OCI-LY7 (cell line): ENCODE measurements around the gene PANK4. TPM values are rescaled to one million over a fixed set of nuclear protein-coding genes. Genes with fewer than 3 reads are reported as not detected.
"Not testable (repeated sequence)": the region's sequence is repeated elsewhere in the genome, so short reads cannot be mapped to it uniquely, and the experiment has no call there.

Experiments used
- BruUV-seq: library from RNA; stranded (reverse); fragments of 400-500 nt; replicated peaks from 2 replicates; lab custom pipeline; 2021; lab: Mats Ljungman, UMichigan
- CTCF ChIA-PET: fragments of 300-600 bp; sonication (Branson Sonifier 250); formaldehyde crosslinking; loops from one replicate; lab custom pipeline; 2022; ENCODE audit warnings: antibody characterized with exemption; ENCODE audit not compliant: unreplicated experiment; lab: Charles Lee
- POLR2A ChIA-PET: fragments of 300-600 bp; sonication (Branson Sonifier 250); formaldehyde crosslinking; loops from one replicate; lab custom pipeline; 2022; ENCODE audit warnings: antibody characterized with exemption; lab: Charles Lee
- DNase-seq: peaks from one replicate; pipeline ENCODE4 v3.0.0-alpha.2; 2015; ENCODE audit warnings: low spot score
- H2AFZ ChIP-seq: fragments of 200-600 bp; sonication (generic), shearing (Covaris generic); 2 replicates; pipeline ENCODE4 v1.6.1; 2014; ENCODE audit warnings: mild to moderate bottlenecking, antibody characterized with exemption, low read length, moderate library complexity
- H3K27ac ChIP-seq: fragments of 200-600 bp; sonication (generic); 2 replicates; pipeline ENCODE4 v1.5.1; 2014; ENCODE audit warnings: mixed run types, low read depth, mild to moderate bottlenecking, moderate library complexity, low read length, inconsistent platforms; ENCODE audit not compliant: poor library complexity, severe bottlenecking
- H3K36me3 ChIP-seq: fragments of 200-600 bp; sonication (generic); 2 replicates; pipeline ENCODE4 v1.6.1; 2014; ENCODE audit warnings: mild to moderate bottlenecking, antibody characterized with exemption, low read length, moderate library complexity, mixed read lengths; ENCODE audit not compliant: insufficient read depth
- H3K4me1 ChIP-seq: fragments of 200-600 bp; sonication (generic); 2 replicates; pipeline ENCODE4 v1.5.1; 2014; ENCODE audit warnings: mild to moderate bottlenecking, low read length; ENCODE audit not compliant: insufficient read depth, poor library complexity, severe bottlenecking
- H3K4me2 ChIP-seq: fragments of 200-600 bp; sonication (generic); 2 replicates; pipeline ENCODE4 v1.6.1; 2014; ENCODE audit warnings: mild to moderate bottlenecking, low read length
- H3K4me3 ChIP-seq: fragments of 200-600 bp; sonication (generic); 2 replicates; pipeline ENCODE4 v1.5.1; 2014; ENCODE audit warnings: mild to moderate bottlenecking, low read depth, low read length; ENCODE audit not compliant: poor library complexity, severe bottlenecking
- H3K79me2 ChIP-seq: fragments of 200-600 bp; sonication (generic); 2 replicates; pipeline ENCODE4 v1.6.1; 2016; ENCODE audit warnings: low read depth, mild to moderate bottlenecking, low read length, moderate library complexity, mixed read lengths; ENCODE audit not compliant: insufficient read depth
- H3K9me2 ChIP-seq: fragments of 200-600 bp; sonication (generic); 2 replicates; pipeline ENCODE4 v1.6.1; 2016; ENCODE audit warnings: mild to moderate bottlenecking, low read length, mixed read lengths; ENCODE audit not compliant: insufficient read depth
- H3K9me3 ChIP-seq: fragments of 200-600 bp; sonication (generic); 2 replicates; pipeline ENCODE4 v1.6.1; 2014; ENCODE audit warnings: mild to moderate bottlenecking, mixed run types, low read length, mixed read lengths
- H4K20me1 ChIP-seq: fragments of 200-600 bp; sonication (generic); 2 replicates; pipeline ENCODE4 v1.6.1; 2014; ENCODE audit warnings: mild to moderate bottlenecking, antibody characterized with exemption, low read length, moderate library complexity, mixed read lengths; ENCODE audit not compliant: insufficient read depth
- EZH2phosphoT487 ChIP-seq: fragments of 200-600 bp; sonication (generic); IDR thresholded peaks from 2 replicates; pipeline ENCODE4 v1.6.1; 2018; ENCODE audit warnings: low read depth, borderline replicate concordance, mild to moderate bottlenecking, mixed run types, antibody characterized with exemption, low read length, moderate library complexity, mixed read lengths
- intact Hi-C: fragments of 100-400 bp; cut with micrococcal nuclease; formaldehyde crosslinking; loops from one replicate; pipeline ENCODE4 v1.10.0; 2022; ENCODE audit not compliant: unreplicated experiment
- total RNA-seq, 2 experiments: library from RNA; depleted of rRNA in 1 of 2; stranded (reverse); fragments of >200 nt in 1 of 2; shearing (Covaris generic) in 1 of 2; gene quantifications; 2 replicates each; pipeline ENCODE4 v1.2.3, GENCODE V29; 2014 to 2022
- TF ChIP-seq, protein P1 (sequence below): fragments of 200-600 bp; sonication (generic); conservative IDR thresholded peaks from 2 replicates; pipeline ENCODE4 v1.5.1; 2014; ENCODE audit warnings: mild to moderate bottlenecking, antibody characterized with exemption, low read length, moderate library complexity, mixed read lengths

PANK4 gene
- total RNA-seq, 2 experiments from 2014 or later = 49.1 to 55.9 TPM

DNA sequence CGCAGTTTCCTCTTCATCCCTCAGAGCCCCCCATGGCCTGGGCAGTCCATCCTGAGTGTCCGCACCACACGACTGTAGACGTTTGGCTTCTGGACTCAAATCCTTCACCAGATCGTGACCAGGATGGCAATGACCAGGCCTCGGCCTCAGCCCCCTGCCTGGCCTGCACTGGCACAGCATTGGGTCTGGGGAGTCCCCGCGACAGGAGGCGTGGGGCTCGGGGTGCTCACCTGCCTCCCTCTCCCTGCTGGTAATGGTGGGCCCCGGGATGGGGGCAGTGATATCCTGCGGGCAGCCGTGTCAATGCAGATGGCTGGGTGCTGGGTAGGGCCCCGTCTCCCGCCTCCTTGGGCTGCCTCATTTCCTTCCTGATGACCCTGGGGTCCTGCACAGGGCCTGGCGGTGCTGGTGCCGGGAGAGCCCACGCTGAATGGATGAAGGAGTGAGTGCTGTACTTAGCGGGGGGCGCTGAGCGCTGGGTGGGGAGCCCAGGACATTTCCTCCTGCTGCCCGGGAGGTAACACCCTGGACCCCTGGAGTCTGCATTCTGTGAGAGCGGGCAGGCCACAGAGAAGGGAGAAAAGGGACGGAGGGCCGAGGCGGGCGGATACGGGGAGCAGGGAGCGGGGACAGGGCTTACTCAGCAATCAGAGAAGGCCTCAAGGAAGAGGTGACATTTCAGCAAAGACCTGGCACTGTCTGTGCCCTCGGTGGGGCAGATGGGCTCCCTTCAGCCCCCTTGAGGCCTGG is 27.6 kb upstream of the PANK4 start:
- H3K9me2 ChIP-seq = no peaks in the 10 kb centered on the region
- DNase-seq = no peak
- H3K9me3 ChIP-seq = no peaks in the 10 kb centered on the region
- H2AFZ ChIP-seq = no peak overlapping the region
- H3K4me2 ChIP-seq = no peak overlapping the region
- H3K4me1 ChIP-seq = peaks cover 36% of the 10 kb centered on the region
- no peak overlapping the region for H3K27ac ChIP-seq
- TF ChIP-seq, protein P1, sequence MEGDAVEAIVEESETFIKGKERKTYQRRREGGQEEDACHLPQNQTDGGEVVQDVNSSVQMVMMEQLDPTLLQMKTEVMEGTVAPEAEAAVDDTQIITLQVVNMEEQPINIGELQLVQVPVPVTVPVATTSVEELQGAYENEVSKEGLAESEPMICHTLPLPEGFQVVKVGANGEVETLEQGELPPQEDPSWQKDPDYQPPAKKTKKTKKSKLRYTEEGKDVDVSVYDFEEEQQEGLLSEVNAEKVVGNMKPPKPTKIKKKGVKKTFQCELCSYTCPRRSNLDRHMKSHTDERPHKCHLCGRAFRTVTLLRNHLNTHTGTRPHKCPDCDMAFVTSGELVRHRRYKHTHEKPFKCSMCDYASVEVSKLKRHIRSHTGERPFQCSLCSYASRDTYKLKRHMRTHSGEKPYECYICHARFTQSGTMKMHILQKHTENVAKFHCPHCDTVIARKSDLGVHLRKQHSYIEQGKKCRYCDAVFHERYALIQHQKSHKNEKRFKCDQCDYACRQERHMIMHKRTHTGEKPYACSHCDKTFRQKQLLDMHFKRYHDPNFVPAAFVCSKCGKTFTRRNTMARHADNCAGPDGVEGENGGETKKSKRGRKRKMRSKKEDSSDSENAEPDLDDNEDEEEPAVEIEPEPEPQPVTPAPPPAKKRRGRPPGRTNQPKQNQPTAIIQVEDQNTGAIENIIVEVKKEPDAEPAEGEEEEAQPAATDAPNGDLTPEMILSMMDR = no peak
- TF ChIP-seq EZH2phosphoT487 = no peak
- intact Hi-C loops = no loop called here
- no TSS peak for BruUV-seq
- H3K36me3 ChIP-seq = no peaks in the 10 kb centered on the region
- H3K79me2 ChIP-seq = no peaks in the 10 kb centered on the region
- ChIA-PET POLR2A (no interaction called here), CTCF (no interaction called here)
- no peak overlapping the region for H3K4me3 ChIP-seq
- H4K20me1 ChIP-seq = no peaks in the 10 kb centered on the region

GRCh38 chr1:2553076-2553475 is 26.7 kb upstream of the PANK4 start:
- intact Hi-C loops, H3K9me2 ChIP-seq, H3K4me2 ChIP-seq, H3K9me3 ChIP-seq, H3K27ac ChIP-seq, H3K79me2 ChIP-seq, H3K36me3 ChIP-seq, H4K20me1 ChIP-seq, DNase-seq, H2AFZ ChIP-seq, CTCF ChIA-PET, BruUV-seq, H3K4me3 ChIP-seq, POLR2A ChIA-PET: not testable (repeated sequence)
- H3K4me1 ChIP-seq = peaks cover 46% of the 10 kb centered on the region

GRCh38 chr1:2552189-2552588 is 25.8 kb upstream of the PANK4 start:
- no peak for DNase-seq
- intact Hi-C loops = no loop called here
- Histone ChIP-seq H3K9me2 (no peaks in the 10 kb centered on the region), H4K20me1 (no peaks in the 10 kb centered on the region), H3K79me2 (no peaks in the 10 kb centered on the region), H3K4me3 (no peak overlapping the region), H2AFZ (no peak overlapping the region), H3K4me2 (no peak overlapping the region), H3K4me1 (peaks cover 55% of the 10 kb centered on the region), H3K27ac (no peak overlapping the region), H3K36me3 (no peaks in the 10 kb centered on the region), H3K9me3 (no peaks in the 10 kb centered on the region)
- POLR2A ChIA-PET = no interaction called here
- CTCF ChIA-PET = no interaction called here
- BruUV-seq = no TSS peak
- TF ChIP-seq, protein P1 = no peak
- TF ChIP-seq EZH2phosphoT487 = no peak

GRCh38 chr1:2551544-2551943 is 25.1 kb upstream of the PANK4 start:
- H3K9me2 ChIP-seq, H4K20me1 ChIP-seq, POLR2A ChIA-PET, intact Hi-C loops, H3K4me2 ChIP-seq, H3K4me3 ChIP-seq, CTCF ChIA-PET, H3K36me3 ChIP-seq, H3K79me2 ChIP-seq, H3K9me3 ChIP-seq, H2AFZ ChIP-seq, H3K27ac ChIP-seq, DNase-seq, BruUV-seq: not testable (repeated sequence)
- H3K4me1 ChIP-seq = peaks cover 52% of the 10 kb centered on the region

GRCh38 chr1:2550309-2550861 is 24.0 kb upstream of the PANK4 start:
- H3K27ac ChIP-seq, POLR2A ChIA-PET: not testable (repeated sequence)
- peaks cover 48% of the 10 kb centered on the region for H3K4me1 ChIP-seq

More at GRCh38 chr1:2550309-2550861, 24.0 kb upstream of the PANK4 start:
- CTCF ChIA-PET, H3K79me2 ChIP-seq, H3K4me3 ChIP-seq, H4K20me1 ChIP-seq, intact Hi-C loops, BruUV-seq, DNase-seq, H2AFZ ChIP-seq, H3K9me3 ChIP-seq, H3K36me3 ChIP-seq, H3K4me2 ChIP-seq, H3K9me2 ChIP-seq: not testable (repeated sequence)
